Lower leg skin (tissue), 3 donors: Measurements from ENCODE around the gene PMEPA1.

Source experiments
- CTCF ChIP-seq, 3 donors: fragments of 450-650 bp; IDR thresholded peaks; one replicate each; pipeline ENCODE4 v1.5.1; 2016; ENCODE audit warnings: antibody characterized with exemption in 3 of 3, mild to moderate bottlenecking in 3 of 3, moderate library complexity in 2 of 3
- POLR2A ChIP-seq, 2 donors: fragments of 450-650 bp; IDR thresholded peaks; one replicate each; pipeline ENCODE4 v1.6.1; 2016 to 2017; ENCODE audit warnings: antibody characterized with exemption in 2 of 2, mild to moderate bottlenecking in 1 of 2, moderate library complexity in 1 of 2

DNA sequence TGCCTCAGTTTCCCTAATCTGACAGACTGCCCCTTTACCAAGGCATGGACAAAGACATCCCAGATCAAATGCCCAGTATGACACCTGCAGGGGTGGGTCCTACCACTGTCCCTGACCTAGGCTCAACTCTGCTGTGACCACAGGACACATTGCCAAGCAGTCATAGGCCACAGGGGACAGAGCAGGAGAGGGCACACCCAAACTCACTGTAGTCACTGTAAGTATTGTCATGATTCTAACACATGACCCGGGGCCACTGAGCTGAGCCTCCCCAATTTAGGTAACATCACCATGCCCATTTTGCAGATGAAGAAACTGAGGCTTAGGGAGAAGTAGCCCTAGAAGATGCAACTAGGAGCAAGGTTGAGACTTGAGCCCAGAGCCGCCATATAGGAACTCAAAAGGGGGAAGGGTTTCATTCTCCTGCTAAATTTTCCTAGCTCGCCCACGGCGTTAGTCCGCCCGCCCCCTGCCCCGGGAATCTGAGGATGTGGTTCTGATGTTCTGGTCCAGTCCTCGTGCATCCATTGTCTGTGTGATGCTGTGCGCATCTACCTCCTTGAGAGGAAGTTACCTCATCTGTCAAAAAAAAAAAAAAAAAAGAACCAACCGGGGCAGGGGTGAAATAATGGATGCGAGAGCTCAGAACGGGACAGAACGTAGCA lies 44.8 kb downstream of the PMEPA1 start:
- TF ChIP-seq POLR2A (IDR thresholded peaks at IDR 0.05) (no peak), CTCF (IDR thresholded peaks at IDR 0.05) (no peak)
